Colonic mucosa (tissue), 4 donors: ENCODE data around the gene ARID5B. TPM values are rescaled to one million over a fixed set of nuclear protein-coding genes. Genes with fewer than 3 reads are reported as not detected.

Source experiments
- DNase-seq: peaks from one replicate; pipeline ENCODE4 v3.0.0-alpha.2; 2020
- H3K27ac ChIP-seq: fragments of 200-600 bp; one replicate; pipeline ENCODE4 v1.8.0; 2021
- H3K27me3 ChIP-seq: fragments of 200-600 bp; one replicate; pipeline ENCODE4 v1.8.0; 2021
- H3K36me3 ChIP-seq: fragments of 200-600 bp; one replicate; pipeline ENCODE4 v1.8.0; 2021
- H3K4me1 ChIP-seq: fragments of 200-600 bp; one replicate; pipeline ENCODE4 v1.8.0; 2021; ENCODE audit warnings: mild to moderate bottlenecking
- H3K4me3 ChIP-seq: fragments of 200-600 bp; one replicate; pipeline ENCODE4 v1.8.0; 2021
- H3K9ac ChIP-seq, 2 donors: one replicate each; pipeline ENCODE4 v1.7.0; 2013; ENCODE audit warnings: control low read depth in 2 of 2, low read depth in 2 of 2, low read length in 2 of 2
- H3K9me3 ChIP-seq: fragments of 200-600 bp; one replicate; pipeline ENCODE4 v1.8.0; 2021
- intact Hi-C: fragments of 100-400 bp; cut with DNase I; formaldehyde crosslinking; loops from one replicate; pipeline ENCODE4 v1.14.1; 2022
- total RNA-seq, 2 donors: library from RNA; stranded (reverse); fragmentation: NEBNext Ultra II Directional in 1 of 2; extraction: Animal tissue kit (Norgen Biotek cat#: 25700) in 1 of 2; gene quantifications; one replicate each; pipeline ENCODE4 v1.2.1, GENCODE V29; 2021
- TF ChIP-seq, protein P1 (sequence below): fragments of 200-600 bp; IDR thresholded peaks from one replicate; pipeline ENCODE4 v1.8.0; 2022; ENCODE audit warnings: antibody characterized with exemption, mild to moderate bottlenecking
- donor health status: healthy.
- donor health status: DM: no; HTN: no; CAD: no.
- donor health status: DM: no; HTN: no; CAD: no.

The ARID5B gene
- total RNA-seq, 2 donors from 2014 or later, result 18.8 to 27.2 TPM

- peaks cover 11% of the 10 kb centered on the region for H3K4me1 ChIP-seq
These were observed 179.4 kb downstream of the ARID5B start for GRCh38 chr10:62080905-62081304.

DNA sequence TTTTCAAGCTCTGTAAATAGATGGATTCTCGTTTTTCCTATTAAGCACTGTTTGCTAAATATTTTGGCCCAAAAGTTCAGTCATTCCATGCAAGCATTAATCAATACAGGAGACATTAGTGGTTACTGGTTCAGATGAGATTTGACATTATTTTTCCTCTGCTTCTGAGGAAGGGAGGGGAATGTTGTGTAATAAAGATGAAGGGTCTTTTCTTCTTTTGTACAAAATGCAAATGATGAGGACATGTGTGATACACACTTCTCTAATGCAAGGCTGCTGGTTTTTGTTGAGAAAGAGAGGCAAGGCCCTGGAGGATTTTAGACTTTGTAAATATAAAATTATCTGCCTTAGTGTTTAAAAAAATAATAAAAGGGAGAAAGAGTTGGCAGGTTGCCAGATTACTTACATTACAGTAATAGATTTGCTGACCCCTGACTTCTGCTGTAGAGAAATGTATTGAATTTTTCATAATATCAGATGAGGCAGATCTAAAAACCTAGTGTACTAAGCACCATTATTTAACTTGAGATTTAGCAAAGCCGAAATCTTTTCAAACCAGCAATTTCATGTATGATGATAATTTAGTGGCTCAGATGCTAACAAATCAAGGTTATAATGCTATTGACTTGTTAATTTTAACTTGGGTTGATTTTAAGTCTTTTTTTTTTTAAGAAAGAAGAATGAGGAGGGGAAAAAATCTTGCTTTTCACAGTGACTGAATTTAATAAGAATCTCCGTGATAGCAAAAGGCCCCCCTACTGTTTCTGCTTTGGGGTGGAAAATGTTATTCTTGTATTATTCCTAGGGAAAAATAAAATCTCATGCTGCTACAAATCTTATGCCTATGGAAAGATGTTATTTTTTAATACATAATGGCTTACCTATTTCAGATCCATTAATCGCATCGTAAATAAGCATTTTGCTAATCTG lies 180.1 kb downstream of the ARID5B start:
- Histone ChIP-seq H3K4me1 (peaks cover 11% of the 10 kb centered on the region), H3K36me3 (peaks cover 6% of the 10 kb centered on the region), H3K4me3 (no peak overlapping the region), H3K9ac (peak overlapping the region in 1 of 2 donors; percentile 0), H3K27ac (peak overlapping the region; percentile 72), H3K27me3 (no peaks in the 10 kb centered on the region), H3K9me3 (no peaks in the 10 kb centered on the region)
- peak; percentile 10 for DNase-seq
- TF ChIP-seq, protein P1, sequence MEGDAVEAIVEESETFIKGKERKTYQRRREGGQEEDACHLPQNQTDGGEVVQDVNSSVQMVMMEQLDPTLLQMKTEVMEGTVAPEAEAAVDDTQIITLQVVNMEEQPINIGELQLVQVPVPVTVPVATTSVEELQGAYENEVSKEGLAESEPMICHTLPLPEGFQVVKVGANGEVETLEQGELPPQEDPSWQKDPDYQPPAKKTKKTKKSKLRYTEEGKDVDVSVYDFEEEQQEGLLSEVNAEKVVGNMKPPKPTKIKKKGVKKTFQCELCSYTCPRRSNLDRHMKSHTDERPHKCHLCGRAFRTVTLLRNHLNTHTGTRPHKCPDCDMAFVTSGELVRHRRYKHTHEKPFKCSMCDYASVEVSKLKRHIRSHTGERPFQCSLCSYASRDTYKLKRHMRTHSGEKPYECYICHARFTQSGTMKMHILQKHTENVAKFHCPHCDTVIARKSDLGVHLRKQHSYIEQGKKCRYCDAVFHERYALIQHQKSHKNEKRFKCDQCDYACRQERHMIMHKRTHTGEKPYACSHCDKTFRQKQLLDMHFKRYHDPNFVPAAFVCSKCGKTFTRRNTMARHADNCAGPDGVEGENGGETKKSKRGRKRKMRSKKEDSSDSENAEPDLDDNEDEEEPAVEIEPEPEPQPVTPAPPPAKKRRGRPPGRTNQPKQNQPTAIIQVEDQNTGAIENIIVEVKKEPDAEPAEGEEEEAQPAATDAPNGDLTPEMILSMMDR, result no peak
- intact Hi-C loops, result no loop called here

More at GRCh38 chr10:62080905-62081304, 179.4 kb downstream of the ARID5B start:
- intact Hi-C loops, result no loop called here
- H3K4me3 ChIP-seq, result no peak overlapping the region
- H3K9ac ChIP-seq, result no peak overlapping the region
- no peaks in the 10 kb centered on the region for H3K27me3 ChIP-seq
- H3K36me3 ChIP-seq, result peaks cover 2% of the 10 kb centered on the region
- TF ChIP-seq, protein P1, result no peak
- H3K9me3 ChIP-seq, result no peaks in the 10 kb centered on the region
- no peak overlapping the region for H3K27ac ChIP-seq
- DNase-seq, result peak; percentile 22

GRCh38 chr10:62082271-62082656 lies 180.8 kb downstream of the ARID5B start:
- Histone ChIP-seq H3K27me3 (no peaks in the 10 kb centered on the region), H3K9me3 (no peaks in the 10 kb centered on the region), H3K36me3 (peaks cover 6% of the 10 kb centered on the region), H3K27ac (peak overlapping the region; percentile 72), H3K4me3 (no peak overlapping the region), H3K9ac (peak overlapping the region; percentile 0 to 46), H3K4me1 (peaks cover 11% of the 10 kb centered on the region)
- peak; percentile 7 for DNase-seq
- intact Hi-C loops, result no loop called here
- TF ChIP-seq, protein P1, result no peak

DNA sequence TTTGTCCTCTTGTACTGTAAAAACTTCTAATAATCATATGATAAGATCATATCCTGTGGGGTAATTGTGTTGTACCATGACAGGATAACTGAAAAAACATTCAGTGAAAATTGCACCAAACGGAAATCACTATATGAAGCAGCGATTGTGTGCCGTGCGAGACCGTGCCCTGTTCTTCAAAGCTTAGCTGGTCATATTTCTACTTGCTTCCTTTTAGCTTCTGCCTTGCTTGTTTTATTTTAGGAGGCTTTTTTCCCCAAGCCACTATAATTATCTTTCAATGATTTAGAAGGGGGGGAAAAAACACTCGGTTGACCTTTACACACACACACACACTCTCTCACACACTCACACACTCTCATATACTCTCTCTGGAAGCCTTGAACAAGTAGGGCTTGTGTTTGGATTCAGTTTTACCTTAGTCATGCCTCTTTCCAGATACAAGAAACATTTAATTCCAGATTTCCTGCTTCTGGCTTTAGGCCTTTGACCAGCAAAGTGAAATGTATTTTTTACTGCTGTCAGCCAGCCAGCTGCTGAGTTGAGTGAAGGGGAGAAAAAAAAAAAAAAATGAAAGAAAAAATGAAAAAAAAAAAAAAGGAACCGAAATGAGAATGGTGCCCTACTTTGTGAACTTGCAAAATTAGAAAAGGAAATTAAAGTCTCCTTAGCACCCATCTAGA lies 181.4 kb downstream of the ARID5B start:
- no peak overlapping the region for H3K4me3 ChIP-seq
- peaks cover 6% of the 10 kb centered on the region for H3K36me3 ChIP-seq
- H3K27ac ChIP-seq, result peak overlapping the region; percentile 72
- intact Hi-C loops, result no loop called here
- H3K27me3 ChIP-seq, result no peaks in the 10 kb centered on the region
- TF ChIP-seq, protein P1, result no peak
- peak overlapping the region; percentile 0 to 46 for H3K9ac ChIP-seq
- DNase-seq, result peak; percentile 16
- H3K4me1 ChIP-seq, result peaks cover 11% of the 10 kb centered on the region
- H3K9me3 ChIP-seq, result no peaks in the 10 kb centered on the region

- no peak overlapping the region for H3K4me3 ChIP-seq
- peaks cover 11% of the 10 kb centered on the region for H3K4me1 ChIP-seq
- no peaks in the 10 kb centered on the region for H3K9me3 ChIP-seq
- no peaks in the 10 kb centered on the region for H3K27me3 ChIP-seq
- peaks cover 6% of the 10 kb centered on the region for H3K36me3 ChIP-seq
- peak overlapping the region in 1 of 2 donors; percentile 0 for H3K9ac ChIP-seq
- TF ChIP-seq, protein P1, result no peak
- DNase-seq, result peak; percentile 38
- H3K27ac ChIP-seq, result peak overlapping the region; percentile 72
- intact Hi-C loops, result no loop called here
These were observed 182.1 kb downstream of the ARID5B start for GRCh38 chr10:62083412-62084267.
